Stimulated activated CD4-positive, alpha-beta T cell treated with anti-CD3 and anti-CD28 coated beads, Interleukin-2, amount 100 ng/mL, for 4 hours (primary cell): Measurements from ENCODE around the gene AGPS.
"Not testable (repeated sequence)": the region's sequence is repeated elsewhere in the genome, so short reads cannot be mapped to it uniquely, and the experiment has no call there.

Experiments
- DNase-seq: peaks from one replicate; pipeline ENCODE4 v3.0.0-alpha.2; 2020; ENCODE audit warnings: low read depth

AGPS gene

DNA sequence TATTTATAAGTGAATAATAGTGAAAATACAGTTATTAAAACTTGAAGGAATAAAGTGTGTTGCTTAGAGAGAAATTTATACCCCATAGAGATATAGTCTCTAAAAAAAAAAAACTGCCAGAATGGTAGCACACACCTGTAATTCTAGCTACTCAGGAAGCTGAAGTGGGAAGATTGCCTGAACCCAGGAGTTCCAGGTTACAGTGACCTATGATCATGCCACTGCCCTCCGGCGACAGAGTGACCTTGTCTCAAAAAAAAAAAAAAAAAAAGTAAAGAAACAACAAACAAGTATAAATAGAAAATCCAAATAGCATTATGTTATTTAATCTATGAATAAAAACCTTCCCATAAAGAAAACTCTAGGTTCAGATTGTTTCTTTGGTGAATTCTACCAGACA is 7.4 kb upstream of the AGPS start:
- no peak for DNase-seq

DNA sequence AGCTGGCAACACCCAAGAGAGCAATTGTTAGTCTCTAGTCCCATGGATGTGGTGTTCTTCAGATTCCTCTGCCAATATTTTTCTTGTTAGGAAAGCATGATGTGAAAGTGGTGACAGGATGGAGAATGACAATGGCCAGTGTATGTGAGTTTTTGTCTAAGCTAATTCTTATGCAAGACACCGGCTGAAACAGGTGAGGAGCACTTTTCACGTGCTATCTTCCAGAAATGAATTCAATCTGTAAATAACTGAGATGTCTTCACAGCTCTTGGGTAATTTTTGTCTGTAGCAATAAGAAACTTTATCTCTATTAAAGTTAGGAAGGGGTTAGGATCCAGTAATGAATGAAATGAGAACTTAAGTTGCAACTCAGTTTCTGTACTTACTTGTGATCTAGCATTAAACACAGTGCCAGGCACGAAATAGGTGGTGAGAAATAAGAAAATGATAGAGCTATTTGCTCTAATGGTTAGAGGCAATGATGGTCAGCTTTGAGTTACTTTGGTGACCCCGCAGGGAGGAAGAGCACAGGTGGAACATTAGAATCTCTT is 676 bp upstream of the AGPS start:
- no peak for DNase-seq

DNA sequence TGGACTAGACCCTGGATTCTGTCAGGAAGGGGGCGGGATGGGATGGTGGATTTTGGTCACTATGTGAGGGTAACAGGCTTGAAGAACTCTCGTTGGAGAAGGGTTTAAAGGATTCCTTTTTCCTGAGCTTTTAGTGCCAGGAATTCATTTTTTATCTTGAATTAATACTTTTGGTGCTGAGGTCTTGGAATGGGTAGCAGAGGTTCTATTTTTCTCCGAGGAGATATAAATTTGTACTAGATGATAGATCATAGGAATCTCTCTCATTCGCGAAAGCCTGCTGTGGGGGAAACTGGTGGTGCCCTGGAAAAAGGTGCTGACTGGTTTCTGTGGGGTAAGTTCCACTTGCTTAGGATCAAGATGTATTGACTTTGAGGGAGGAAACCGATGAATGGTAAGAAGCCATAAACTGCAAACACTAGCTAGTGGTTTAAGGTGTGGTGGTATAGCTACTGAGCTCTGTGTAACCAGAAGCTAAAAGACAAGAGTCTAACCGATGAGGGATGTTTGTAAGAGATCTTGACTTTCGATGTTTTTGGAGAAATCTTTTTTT is 706 bp downstream of the AGPS start:
- no peak for DNase-seq

DNA sequence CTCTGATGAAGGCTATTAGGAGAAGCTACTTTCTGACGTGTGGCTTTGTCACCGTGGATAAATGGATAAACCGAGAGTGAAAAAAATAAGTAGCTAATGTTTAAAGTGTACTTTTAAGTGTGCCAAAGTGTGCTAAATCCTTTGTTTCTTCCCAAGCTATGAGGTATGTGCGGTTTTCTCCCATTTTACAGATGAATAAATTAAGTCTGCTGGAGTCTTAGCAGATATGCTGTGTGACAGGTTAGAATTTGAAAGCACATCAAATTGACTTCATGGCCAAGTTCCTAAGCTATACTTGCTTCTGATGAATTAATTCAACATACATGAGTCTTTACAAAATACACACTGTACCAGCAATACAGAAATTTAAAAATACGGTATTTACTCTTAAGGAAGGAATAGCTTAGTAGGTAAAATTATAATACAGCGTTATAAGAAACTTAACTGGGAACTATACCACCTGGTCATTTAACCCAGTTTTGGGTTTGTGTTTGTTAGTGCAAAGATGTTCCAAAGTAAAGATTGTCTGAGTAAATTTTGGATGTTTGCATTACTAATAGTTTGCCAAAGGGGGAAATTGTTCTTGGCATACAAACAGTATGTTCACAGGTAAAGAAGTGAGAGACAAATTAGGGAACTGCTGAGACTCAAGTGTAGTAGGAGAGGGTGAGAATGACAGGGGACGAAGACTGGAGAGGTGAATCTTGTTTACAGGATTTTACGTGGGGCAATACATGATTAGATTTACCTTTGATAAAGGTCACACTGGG is 1.4 kb downstream of the AGPS start:
- DNase-seq = no peak

DNA sequence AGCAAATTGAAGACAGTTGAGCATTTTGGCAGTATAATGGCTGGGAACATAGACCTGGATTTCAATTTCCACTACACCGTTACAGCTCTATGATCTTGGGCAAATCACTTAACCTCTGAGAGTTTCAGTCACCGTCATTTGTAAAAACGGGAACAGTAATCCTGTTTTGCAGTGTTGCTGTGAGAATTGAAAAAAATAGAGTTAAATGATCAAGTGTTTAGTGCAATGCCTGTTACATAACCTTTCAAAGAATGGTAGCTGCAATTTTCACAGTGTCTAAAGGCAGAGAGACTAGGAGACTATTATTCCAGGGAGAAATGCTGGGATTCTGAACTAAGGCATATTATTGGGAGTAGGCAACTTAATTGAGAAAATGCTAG is 2.0 kb downstream of the AGPS start:
- DNase-seq = no peak

DNA sequence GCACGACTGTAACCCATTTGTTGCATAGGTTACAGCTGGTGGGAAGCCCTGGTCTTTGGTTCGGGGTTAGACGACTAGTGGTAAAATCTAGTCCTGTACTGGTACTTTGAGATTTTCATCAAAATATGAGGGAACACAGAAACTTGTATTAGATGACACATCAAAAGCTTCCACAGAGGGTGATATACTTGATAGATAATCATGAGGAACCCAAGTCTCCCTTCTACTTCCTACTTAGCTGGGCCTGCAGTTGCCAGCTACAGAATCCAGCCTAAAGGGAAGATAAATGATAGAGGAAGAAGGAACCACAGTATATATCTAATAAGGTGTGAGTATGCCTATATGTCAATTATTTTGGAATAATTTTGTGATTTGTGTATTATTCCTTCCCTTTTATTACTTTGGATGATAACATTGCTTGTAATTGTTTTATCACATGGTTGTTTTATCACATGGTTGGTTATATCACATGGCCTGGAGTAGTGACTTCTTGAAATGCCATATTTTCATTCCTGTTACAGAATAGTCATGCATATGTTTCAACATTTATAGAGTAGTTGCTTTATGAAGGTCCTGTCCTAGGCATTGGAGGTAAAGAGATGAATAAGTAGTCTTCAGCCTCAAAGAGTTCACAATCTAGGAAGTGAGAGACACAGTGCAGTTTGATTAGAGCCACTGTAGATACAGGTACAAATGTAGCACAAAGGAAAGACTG is 2.9 kb downstream of the AGPS start:
- no peak for DNase-seq

DNA sequence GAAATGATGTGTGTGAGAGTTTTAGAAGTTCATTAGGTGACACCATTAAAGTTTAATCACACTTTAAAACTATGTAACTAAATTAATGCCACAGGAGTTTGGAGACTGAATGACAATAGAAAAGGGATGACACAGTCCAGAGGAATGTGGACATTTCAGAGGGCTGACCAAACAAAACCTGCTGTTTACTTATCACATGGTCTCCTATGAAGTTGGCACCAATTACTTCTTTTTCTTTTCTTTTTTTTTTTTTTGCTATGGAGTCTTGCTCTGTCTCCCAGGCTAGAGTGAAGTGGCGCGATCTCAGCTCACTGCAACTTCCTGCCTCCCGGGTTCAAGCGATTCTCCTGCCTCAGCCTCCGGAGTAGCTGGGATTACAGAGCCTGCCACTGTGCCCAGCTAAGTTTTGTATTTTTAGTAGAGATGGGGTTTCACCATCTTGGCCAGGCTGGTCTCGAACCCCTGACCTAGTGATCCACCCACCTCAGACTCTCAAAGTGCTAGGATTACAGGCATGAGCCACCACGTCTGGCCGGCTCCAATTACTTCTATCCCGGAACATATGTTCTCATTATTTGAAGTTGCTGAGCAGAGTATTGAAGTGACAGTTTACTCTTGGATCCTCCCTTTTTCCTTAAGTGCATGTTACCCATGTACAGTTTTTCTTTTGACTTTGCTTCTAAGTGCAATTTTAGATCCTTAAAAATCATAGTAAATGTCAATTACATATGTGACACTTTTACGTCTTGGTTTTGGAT is 4.3 kb downstream of the AGPS start:
- no peak for DNase-seq

DNA sequence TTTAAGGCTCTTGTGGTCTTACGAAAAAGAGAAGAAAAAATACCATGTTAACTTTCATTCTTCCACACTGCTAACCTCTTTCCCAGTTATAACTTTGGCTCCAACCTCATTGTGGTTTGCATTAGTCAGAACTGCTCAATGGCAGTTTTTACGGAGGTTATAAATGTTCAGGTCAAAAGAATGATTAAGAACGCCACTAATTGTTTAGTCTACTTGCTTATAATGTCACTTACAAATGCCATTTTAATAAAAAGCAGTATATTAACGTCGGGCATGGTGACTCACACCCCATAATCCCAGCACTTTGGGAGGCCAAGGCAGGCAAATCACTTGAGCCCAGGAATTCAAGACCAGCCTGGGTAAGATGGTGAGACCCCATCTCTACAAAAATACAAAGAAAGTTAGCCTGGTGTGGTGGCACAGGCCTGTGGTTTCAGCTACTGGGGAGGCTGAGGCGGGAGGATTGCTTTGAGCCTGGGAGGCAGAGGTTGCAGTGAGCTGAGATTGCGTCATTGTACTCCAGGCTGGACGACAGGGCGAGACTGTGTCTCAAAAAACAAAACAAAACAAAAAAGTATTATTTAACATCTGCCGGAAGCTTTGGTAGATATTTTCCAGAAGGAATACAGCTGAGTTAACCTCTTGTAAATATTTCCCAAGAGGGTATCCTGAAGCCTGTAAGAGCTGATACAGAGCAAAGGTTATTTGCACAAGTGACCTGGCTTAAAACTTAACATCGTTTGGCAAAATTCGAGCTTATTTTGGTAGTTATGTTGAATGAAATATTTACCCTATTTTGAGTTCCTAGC is 5.1 kb downstream of the AGPS start:
- DNase-seq = no peak

DNA sequence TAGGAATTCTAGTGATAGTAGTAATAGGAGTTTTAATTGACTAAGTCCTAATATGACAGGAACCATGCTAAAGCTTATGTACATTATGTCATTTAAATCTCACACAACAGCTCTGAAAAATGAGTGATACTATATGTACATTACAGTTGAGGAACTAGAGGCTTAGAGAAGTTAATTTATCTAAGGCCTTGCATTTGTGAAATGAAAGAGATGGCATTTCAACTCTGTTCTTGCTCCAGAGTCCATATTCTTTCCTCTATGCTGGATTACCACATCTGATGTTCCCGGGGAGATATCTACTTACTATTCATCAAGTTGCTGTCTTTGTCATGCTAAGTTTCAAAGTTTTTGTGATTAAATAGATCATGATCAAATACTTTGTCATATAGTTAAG is 5.7 kb downstream of the AGPS start:
- no peak for DNase-seq

DNA sequence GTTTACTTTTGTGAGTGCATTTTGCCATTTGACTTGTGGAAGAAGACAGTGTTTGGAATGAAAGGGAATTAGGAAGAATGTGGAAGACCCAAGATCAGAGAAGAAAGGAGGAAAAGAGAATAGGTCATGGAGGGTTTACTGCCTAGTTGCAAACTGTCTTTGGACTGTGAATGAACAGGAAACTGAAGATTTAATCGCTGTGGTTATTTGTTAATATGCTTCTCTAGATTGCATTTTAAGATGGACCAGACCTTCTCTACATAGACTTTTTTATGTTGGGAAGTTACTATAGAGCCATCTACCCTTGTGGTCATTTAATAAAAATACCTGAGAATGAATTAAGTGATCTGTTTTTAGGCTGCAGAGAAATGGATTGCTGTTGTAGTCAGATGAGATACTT is 6.2 kb downstream of the AGPS start:
- DNase-seq = no peak

DNA sequence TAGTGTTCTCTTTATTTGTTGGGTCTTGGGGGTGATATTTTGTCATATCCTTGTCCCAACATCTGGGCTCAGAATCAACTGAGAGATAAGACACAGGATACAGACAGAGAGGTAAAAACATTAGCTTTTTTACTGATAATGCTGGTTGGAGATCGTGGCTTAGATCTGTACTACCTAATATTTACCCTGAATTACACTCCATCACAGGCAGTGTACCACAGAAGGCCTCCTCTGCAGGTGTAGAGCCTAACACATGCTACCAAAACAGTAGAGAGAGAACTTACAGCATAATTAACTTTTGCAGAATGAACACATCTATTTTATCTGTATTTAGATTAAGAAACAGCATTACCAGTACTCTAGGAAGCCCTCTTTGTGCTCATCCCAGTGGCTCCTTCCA is 6.8 kb downstream of the AGPS start:
- no peak for DNase-seq

DNA sequence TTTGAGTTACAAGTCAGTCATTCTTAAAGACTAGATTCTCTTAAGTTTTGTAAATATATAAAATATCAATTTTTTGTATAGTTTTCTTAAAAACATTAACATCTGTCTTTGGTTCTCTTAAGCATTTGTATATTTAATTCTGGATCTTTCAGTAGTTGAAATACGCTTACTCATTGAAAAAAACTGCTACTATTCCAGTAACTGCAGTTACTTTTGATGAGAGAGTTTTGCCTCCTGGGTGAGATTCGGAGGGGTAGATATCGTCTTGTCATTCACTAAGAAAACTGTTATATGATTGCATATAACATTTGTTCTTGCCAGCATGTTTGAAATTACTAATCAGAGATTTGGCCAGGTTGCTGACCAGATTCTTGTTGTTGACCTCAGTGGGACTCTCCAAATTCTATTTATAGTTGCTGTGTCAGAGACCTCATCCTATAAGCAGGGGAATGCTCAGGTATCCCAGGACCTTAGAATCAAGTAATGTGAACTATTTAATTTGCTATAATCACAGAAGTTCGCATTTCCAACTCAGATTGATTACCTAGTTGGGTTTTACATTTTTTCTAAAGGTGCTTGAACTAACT is 7.9 kb downstream of the AGPS start:
- no peak for DNase-seq

DNA sequence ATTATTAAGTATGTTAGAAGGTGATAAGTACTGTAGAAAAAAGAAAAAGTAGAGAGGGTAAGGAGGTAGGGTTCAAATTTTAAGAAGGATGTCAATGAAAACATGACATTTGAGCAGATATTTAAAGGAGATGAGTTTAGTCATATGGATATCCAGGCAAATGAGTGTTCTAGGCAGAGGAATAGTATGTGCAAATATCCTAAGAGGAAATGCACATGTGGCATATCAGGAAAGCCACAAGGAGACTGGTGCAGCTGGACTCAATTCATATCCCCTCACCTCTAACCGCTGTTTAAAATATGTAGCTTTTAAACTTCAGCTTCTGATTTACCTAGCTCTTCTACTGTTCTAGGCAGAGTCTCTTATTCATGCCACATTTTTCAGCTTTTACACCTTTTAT is 9.5 kb downstream of the AGPS start:
- no peak for DNase-seq

DNA sequence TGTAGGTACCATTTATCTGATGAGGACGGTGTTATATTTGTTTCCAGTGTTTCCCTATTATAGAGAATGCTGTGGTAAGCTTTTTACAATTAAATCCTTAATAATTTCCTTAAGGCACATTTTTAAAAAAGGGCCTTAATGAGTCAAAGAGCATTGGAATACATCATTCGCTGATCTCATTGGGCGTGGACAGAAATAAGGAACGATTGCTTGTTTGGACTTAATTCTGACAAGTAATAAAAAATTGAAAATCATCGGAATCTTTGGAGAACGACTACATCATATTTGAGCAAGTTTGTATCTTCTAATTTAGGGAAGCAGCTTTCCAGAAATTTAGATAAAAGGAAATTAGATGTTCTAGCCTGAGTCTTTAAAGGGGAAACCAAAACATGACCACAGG is 11.3 kb downstream of the AGPS start:
- DNase-seq = no peak

DNA sequence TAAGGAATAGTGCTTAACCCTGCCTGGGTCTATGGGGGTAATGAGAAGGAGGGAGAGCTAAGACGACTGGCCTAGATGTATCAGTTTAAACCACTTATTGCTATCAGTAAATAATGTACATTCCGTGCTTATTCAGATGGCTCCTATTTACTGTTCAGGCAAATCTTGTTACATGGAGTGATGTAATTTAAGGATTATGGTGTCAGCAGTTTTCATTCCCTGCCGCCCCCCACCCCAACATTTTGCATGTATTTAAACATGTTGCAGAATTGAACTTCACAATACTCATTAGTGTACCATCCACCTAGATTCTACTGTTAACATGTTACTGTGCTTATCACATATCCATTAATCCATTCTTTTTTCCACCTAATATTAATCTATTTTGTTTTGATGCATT is 11.7 kb downstream of the AGPS start:
- DNase-seq = no peak

DNA sequence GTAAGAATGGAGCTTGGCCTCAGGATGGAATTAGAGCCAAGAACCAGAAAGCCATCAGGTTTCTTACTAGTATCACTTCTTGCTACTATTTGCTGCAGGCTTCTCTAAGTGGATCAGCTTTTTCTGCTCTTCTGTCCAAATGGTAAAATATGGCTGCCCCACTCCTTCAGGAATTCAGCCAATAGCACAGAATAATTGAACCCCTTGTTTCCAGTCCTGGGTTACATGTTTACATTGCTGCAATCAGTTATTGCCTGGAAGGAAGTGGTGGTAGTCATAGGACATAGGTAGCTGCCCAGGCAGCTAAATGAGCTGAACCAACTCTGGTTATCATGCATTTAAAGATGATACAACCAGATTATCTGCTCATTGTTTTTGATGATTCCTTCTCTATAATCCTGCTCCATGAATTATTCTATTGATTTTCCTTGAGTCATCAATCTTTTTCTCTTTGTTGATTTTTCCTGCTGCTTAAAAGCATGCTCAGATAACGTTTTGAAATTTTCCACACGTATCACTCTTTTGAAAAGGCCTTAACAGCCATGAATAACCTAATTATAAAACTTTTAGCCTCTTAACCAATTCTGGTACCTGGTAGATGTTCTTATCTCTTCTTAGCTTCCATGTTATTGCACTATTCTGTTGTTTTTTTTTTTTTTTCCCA is 12.6 kb downstream of the AGPS start:
- no peak for DNase-seq

DNA sequence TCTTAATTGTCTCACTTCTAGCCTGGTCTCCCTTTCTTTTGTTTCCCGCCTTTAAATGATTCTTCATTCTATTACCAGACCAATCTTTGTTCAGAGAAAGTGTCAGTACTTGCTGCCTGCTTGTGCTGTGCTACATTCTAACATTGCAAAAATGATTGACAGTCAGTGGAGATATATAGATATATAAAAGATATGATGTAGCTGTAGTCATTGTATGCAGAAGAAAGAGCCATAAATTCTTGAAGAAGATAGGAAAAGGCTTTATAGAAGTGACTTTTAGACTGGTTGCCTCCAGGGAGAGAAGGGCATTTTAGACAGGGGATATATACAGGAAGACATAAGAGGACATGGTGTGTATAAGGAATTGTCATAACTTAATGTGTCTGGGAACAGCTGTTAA is 13.6 kb downstream of the AGPS start:
- DNase-seq = no peak

DNA sequence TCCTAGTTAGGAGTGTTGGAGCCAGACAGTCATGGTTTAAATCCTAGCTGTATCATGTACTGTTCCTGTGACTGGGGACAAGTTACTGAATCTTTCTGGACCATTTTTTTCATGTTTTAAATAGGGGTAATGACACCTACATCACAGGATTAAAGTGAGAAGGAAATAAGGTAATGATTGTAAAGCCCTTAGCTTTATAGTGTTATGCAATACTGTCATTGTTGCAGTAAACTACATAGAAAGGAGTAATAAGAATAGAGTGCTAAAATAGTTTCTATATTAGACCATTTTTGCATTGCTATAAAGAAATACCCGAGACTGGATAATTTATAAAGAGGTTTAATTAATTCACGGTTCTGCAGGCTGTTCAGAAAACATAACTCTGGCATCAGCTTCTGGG is 14.5 kb downstream of the AGPS start:
- no peak for DNase-seq

DNA sequence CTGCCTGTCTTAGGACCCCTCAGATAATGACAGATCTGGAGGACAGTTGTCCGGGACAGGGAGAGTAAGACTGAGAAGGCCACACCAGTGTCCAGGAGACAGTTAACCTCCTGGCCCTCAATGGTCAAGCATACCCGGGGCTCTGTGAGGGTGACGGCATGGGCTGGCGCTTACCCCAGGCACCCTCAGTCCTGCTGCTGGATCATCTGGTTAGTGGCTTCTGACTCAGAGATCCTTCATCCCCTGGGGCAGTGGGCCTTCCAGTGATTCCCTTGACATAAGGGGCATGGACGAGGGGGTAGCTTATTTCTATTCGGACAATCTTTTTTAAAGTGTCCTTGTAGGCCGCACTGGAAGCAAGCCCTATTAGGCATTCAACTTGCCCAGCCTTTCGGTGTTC is 18.1 kb downstream of the AGPS start:
- not testable (repeated sequence) for DNase-seq

DNA sequence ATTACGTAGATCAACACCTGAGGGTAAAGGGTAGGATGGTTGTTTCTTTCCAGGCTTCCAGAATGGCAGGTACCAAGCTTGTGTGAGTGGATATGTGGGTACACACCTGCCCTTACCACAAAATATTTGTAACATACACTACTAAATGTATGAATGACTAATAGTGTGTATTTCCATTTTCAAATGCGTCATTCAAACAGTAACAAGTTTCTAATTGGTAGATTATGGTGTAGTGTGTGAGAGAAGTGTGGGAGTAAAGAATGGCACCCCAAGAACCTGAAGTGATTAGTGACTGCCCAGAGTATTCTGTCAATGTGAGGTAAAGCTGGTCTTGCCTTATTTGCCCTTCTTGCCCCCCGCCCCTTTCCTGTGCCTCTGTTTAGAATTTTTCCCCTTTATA is 21.1 kb downstream of the AGPS start:
- no peak for DNase-seq

DNA sequence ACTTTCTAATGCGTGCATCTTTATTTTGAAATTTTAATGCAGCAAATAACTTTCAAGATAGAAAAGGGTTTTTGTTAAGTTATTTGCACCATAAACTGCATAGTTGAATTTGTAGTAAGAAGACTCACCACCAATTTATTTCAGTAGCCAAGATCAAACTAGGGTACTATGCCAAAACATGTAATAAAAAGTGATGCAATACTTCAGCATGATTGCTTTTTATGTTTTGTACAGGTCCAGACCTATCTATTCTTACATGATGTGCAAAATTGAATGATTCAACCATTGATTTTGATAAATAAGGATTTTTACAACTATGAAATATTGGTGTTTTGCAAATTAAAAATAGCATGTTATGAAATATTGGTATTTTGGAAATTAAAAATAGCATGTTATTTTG is 26.7 kb downstream of the AGPS start:
- DNase-seq = no peak
